Thymus (tissue), 2 donors: Measurements from ENCODE around the gene SOX21. TPM values are rescaled to one million over a fixed set of nuclear protein-coding genes. Genes with fewer than 3 reads are reported as not detected.

ENCODE experiments used
- polyA plus RNA-seq: library from polyadenylated mRNA; stranded (reverse); fragments of 200-250 nt; gene quantifications from one replicate; pipeline ENCODE4 v1.2.3, GENCODE V29; 2013
- total RNA-seq: library from RNA; stranded (reverse); fragments of 120-200 nt; gene quantifications from one replicate; pipeline ENCODE4 v1.2.4, GENCODE V29; 2013
- donor health status: healthy.

SOX21 gene
- total and polyA plus RNA-seq, 2 donors = 0.05 to 0.25 TPM

Other genes starting within 250 kb of the SOX21 start
- 0.90 TPM for gene DCT, start 232.9 kb downstream of the SOX21 start, total RNA-seq
- 0.73 TPM for gene DCT, start 232.9 kb downstream of the SOX21 start, polyA plus RNA-seq
- gene TGDS, start 116.4 kb downstream of the SOX21 start, total RNA-seq = 23.8 TPM
- gene TGDS, start 116.4 kb downstream of the SOX21 start, polyA plus RNA-seq = 27.2 TPM
- gene GPR180, start 110.7 kb downstream of the SOX21 start, total RNA-seq = 5.4 TPM
- gene GPR180, start 110.7 kb downstream of the SOX21 start, polyA plus RNA-seq = 2.6 TPM